ENCODE results near the gene RPS25. TPM values are rescaled to one million over a fixed set of nuclear protein-coding genes. Genes with fewer than 3 reads are reported as not detected.
A peak's percentile ranks its signal among the peaks of the same experiment; 100 is the strongest.

Gene RPS25
- total RNA-seq, 1 donor, result 914 TPM

DNA sequence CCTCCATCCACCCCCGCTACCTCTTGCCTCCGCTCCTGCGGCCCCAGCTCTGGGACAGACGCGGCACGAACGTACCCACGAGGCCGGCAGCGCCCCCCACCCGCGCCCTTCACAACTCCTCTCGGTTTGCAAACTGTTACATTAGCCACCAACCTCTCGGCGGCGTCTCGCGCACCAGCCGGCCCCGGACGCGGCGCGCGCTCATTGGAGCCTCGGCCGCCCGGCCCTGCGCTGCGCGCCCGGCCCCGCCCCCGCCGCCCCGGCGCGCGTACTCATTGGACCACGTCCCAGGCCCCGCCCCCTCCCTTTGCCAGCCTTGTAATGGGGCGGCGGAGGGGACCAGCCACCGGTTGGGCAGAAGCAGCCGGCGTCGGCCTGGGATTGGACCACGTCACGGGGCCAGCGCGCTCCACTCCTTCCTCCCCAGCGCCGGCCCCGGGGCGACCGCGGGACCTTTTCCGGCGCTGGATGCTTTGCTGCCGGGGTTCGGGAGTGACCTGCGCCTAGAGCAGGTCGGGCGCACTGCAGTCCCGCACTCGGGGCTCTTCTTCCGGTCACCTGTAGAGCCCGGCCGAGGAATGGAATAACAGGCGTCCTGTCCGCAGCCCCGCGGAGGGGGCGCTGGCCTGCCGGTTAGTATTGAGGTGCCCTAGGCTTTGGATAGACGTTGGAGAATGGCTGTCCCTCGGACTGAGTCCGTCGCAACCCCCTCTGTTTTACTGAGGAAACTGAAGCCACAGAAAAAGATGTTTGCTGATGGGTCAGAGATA, 39.0 kb upstream of the RPS25 start, which contains the start of gene HYOU1:
TSS of gene HYOU1 (minus strand) at position 206 of the 770 bp plus-strand sequence. CDS start 1,045 bp downstream, outside the sequence.
- DNase-seq (ENCODE audit: low read depth), result peak; percentile 97
- H3K4me3 ChIP-seq (ENCODE audit: low read depth, low read length), result peak within 1 kb of the TSS; percentile 84
- TF ChIP-seq CTCF (IDR thresholded peaks at IDR 0.05; ENCODE audit: insufficient read depth, low read depth, low read length), result peak; percentile 29

DNA sequence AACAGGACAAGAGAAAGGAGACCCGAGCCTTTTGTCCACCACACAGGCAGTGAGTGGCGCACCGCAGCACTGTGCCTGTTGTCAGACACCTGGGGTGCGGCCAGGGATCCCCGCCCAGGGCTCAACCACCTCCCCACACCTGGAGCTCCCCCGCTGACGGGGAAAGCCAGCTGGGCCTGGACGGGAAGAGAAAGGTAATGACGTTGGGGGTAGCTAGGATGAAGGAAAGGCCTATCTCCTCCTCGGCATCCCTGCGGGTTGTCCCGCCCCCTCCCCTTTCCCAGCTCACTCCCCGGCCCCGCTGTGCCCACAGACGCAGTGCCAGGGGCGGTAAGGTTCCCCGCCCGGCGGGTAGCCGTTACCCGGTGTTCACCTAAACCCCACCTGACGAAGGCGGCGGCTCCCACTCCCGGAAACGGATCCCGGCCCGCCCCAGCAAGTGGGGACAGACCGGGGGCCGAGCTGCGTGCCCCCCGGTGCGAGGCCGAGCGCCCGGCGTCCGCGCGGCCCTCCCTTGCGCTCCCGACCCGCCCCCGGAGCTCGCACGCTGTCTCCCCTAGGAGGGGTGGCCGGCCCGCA, 38.4 kb upstream of the RPS25 start:
- TF ChIP-seq CTCF (IDR thresholded peaks at IDR 0.05; ENCODE audit: insufficient read depth, low read depth, low read length), result no peak

DNA sequence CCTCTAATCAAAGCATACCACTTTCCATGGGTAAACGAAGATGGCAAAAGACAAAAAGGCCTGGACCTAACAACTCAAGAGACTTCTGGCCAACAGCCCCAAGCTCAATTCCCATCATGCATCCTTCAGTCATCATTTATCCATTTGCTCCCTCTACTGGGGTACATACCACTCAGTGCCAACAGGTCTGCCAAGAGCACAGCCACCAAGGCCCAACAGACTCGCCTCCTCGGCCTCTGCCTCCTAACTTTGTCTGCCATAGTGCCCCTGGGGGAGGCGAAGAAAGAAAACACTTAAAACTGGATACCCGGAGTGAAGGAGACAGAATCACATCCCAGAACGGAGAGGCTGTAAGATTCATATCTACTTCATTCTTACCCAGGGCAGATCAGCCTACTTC, 37.8 kb upstream of the RPS25 start:
- H3K4me3 ChIP-seq (ENCODE audit: low read depth, low read length), result peak overlapping the region; percentile 84
- peak; percentile 8 for DNase-seq (ENCODE audit: low read depth)
- no peak for TF ChIP-seq CTCF (IDR thresholded peaks at IDR 0.05; ENCODE audit: insufficient read depth, low read depth, low read length)

More for the DNA sequence above, 38.4 kb upstream of the RPS25 start:
- H3K4me3 ChIP-seq (ENCODE audit: low read depth, low read length), result peak overlapping the region; percentile 84
- DNase-seq (ENCODE audit: low read depth), result no peak

GRCh38 chr11:119054418-119054817, 36.3 kb upstream of the RPS25 start:
- no peak for DNase-seq (ENCODE audit: low read depth)
- TF ChIP-seq CTCF (IDR thresholded peaks at IDR 0.05; ENCODE audit: insufficient read depth, low read depth, low read length), result no peak

DNA sequence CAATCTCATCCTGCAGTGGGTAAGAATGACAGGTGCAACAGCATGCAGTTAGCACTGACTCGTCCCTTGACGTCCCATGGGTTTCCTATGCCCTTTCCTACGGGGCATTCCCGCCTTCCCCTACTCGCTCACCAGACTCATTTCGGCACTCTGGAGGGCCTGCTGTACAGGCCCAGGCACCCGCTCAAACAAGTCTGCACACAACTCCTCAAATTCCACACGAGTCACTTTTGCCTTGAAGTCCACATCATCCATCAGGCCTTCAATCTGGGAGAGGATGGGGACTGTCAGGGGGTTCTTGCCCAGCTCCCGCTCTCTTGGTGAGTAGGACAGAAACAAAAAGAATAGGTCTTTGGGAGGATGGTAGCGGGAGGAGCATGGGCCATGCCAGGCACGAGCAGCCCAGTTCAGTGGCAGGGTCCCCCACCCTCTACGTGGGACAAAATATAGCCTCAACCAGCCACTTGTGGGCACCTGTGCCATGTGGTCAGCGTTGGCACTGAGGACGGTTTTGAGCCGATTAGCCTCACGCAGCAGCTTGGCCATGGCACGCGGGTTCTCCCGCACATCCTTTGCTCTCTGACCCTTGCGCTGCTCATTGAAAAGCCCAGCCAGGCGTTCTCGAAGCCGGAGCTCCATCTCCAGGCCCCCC, 34.1 kb upstream of the RPS25 start:
- no peak overlapping the region for H3K4me3 ChIP-seq (ENCODE audit: low read depth, low read length)
- TF ChIP-seq CTCF (IDR thresholded peaks at IDR 0.05; ENCODE audit: insufficient read depth, low read depth, low read length), result no peak
- DNase-seq (ENCODE audit: low read depth), result no peak

More at GRCh38 chr11:119054418-119054817, 36.3 kb upstream of the RPS25 start:
- no peak overlapping the region for H3K4me3 ChIP-seq (ENCODE audit: low read depth, low read length)

- DNase-seq (ENCODE audit: low read depth), result no peak
- no peak overlapping the region for H3K4me3 ChIP-seq (ENCODE audit: low read depth, low read length)
- TF ChIP-seq CTCF (IDR thresholded peaks at IDR 0.05; ENCODE audit: insufficient read depth, low read depth, low read length), result no peak
Observed at GRCh38 chr11:119051440-119052162, 33.5 kb upstream of the RPS25 start.

All from fibroblast of villous mesenchyme (primary cell).